Measurements from ENCODE around the gene MICAL2.

The MICAL2 gene

DNA sequence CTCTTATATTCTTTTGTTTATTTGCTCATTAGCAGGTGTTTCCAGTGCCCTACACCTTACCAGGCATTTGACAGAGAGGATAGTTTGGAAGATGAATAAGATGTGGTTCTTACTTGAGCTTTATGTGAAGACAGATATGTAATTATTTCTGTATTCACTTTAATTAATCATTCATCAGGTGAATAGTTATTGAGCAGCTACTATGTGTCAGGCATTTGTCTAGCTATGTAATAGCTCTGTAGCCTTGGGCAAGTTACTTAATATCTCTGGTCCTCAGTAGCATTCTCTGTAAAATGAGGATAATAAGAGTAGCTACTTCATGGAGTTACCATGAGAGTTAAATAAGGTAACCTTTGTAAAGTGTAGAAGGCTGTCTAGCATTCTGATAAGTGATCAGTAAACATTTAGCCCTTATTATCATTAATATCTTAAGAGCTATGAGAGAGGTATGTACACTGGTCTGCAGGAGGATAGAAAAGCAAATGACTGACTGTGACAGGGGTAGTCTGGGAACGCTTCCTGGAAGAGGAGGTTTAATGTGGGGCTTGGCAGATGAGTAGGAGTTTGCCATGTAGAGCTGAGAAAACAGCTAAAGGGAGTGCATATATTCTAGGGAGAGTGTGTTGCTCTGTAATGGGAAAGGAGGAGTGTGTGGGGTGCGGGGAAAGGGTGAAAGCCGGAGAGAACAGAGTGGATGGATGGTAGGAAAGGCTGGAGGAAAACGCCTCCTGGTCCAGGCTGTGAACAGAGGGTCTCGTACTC, 56.1 kb downstream of the MICAL2 start:
- H4K20me1 ChIP-seq (ENCODE audit: insufficient read depth, low read length) = no peaks in the 10 kb centered on the region
- no peak for TF ChIP-seq EZH2phosphoT487 (IDR thresholded peaks at IDR 0.05; ENCODE audit: low read depth)
- TF ChIP-seq, protein P1, sequence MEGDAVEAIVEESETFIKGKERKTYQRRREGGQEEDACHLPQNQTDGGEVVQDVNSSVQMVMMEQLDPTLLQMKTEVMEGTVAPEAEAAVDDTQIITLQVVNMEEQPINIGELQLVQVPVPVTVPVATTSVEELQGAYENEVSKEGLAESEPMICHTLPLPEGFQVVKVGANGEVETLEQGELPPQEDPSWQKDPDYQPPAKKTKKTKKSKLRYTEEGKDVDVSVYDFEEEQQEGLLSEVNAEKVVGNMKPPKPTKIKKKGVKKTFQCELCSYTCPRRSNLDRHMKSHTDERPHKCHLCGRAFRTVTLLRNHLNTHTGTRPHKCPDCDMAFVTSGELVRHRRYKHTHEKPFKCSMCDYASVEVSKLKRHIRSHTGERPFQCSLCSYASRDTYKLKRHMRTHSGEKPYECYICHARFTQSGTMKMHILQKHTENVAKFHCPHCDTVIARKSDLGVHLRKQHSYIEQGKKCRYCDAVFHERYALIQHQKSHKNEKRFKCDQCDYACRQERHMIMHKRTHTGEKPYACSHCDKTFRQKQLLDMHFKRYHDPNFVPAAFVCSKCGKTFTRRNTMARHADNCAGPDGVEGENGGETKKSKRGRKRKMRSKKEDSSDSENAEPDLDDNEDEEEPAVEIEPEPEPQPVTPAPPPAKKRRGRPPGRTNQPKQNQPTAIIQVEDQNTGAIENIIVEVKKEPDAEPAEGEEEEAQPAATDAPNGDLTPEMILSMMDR (IDR thresholded peaks at IDR 0.05; ENCODE audit: low read depth, low read length) = no peak
- H3K27me3 ChIP-seq (ENCODE audit: low read depth, low read length) = no peaks in the 10 kb centered on the region
- peaks cover 12% of the 10 kb centered on the region for H3K4me1 ChIP-seq (ENCODE audit: low read length)
- H3K4me3 ChIP-seq (ENCODE audit: low read length) = no peak overlapping the region
- H3K4me2 ChIP-seq (ENCODE audit: low read length) = no peak overlapping the region
- no peaks in the 10 kb centered on the region for H3K79me2 ChIP-seq (ENCODE audit: low read length)
- H3K36me3 ChIP-seq (replicated peaks; ENCODE audit: low read depth, low read length) = no peaks in the 10 kb centered on the region
- H2AFZ ChIP-seq (ENCODE audit: low read depth, low read length) = no peak overlapping the region
- no peaks in the 10 kb centered on the region for H3K9me3 ChIP-seq (ENCODE audit: insufficient read depth, low read length)
- no peak overlapping the region for H3K27ac ChIP-seq (ENCODE audit: low read length)
- no peak overlapping the region for H3K9ac ChIP-seq (ENCODE audit: low read length)

DNA sequence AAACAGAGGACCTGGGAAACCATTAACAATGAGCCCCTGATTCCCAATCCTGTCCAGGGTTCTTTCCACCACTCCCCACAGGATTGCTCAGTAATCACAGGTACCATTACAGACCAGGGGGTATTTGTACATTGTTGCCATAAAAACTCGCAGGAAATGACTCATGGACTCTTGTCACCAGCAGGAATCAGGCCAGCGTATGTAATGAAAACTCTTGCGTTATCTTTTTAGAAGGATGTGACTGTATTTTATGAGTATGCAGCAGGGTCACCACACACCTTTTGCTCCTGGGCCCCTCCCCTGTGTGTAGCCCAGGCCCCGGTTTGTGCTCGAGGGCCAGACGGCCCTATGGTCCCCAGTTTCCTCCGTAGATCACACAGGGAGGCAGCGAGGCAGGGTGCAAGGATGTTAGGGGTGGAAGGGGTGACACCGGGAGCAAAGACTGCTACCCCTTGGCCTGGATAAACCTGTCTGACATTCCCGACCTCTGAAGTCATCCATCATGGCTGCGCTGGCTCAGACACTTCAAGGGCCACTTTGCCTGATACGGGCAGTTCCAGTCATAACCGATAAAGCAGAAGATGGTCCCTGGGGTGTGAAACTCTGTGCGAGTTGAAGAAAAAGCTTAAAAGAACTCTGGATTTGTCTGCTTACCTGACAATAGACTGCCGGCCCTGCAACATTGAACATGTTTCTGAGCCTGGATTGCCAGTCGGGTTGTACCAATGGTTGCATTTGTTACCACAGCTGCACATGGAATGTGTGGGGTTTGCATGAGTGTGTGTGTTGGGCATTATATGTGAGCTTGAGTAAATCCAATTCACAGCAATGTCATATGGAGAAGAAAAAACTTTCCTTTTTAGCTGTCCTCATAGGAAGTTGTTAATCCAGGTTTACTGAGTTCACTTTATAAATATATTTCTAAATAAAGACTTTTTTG, 56.9 kb downstream of the MICAL2 start:
- no peak overlapping the region for H2AFZ ChIP-seq (ENCODE audit: low read depth, low read length)
- H3K79me2 ChIP-seq (ENCODE audit: low read length) = no peaks in the 10 kb centered on the region
- H3K36me3 ChIP-seq (replicated peaks; ENCODE audit: low read depth, low read length) = no peaks in the 10 kb centered on the region
- H3K9ac ChIP-seq (ENCODE audit: low read length) = no peak overlapping the region
- H3K27ac ChIP-seq (ENCODE audit: low read length) = no peak overlapping the region
- TF ChIP-seq, protein P1 (IDR thresholded peaks at IDR 0.05; ENCODE audit: low read depth, low read length) = no peak
- no peak for TF ChIP-seq EZH2phosphoT487 (IDR thresholded peaks at IDR 0.05; ENCODE audit: low read depth)
- H3K4me3 ChIP-seq (ENCODE audit: low read length) = no peak overlapping the region
- no peaks in the 10 kb centered on the region for H4K20me1 ChIP-seq (ENCODE audit: insufficient read depth, low read length)
- no peaks in the 10 kb centered on the region for H3K9me3 ChIP-seq (ENCODE audit: insufficient read depth, low read length)
- no peak overlapping the region for H3K4me2 ChIP-seq (ENCODE audit: low read length)
- H3K4me1 ChIP-seq (ENCODE audit: low read length) = peaks cover 12% of the 10 kb centered on the region
- no peaks in the 10 kb centered on the region for H3K27me3 ChIP-seq (ENCODE audit: low read depth, low read length)

DNA sequence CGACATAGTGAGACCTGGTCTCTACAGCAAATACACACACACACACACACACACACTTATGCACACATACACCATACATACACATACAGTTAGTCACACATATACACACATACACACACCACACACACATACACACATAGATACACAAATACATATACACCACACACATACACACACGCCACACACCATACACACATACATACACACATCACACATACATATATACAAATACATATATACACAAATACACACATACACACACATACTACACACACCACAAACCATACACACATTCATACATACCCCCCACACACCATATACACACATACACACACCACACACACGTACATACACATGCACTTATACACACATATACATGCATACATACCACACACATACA, 57.7 kb downstream of the MICAL2 start:
- no peaks in the 10 kb centered on the region for H3K79me2 ChIP-seq (ENCODE audit: low read length)
- no peaks in the 10 kb centered on the region for H3K27me3 ChIP-seq (ENCODE audit: low read depth, low read length)
- H3K36me3 ChIP-seq (replicated peaks; ENCODE audit: low read depth, low read length) = no peaks in the 10 kb centered on the region
- TF ChIP-seq, protein P1 (IDR thresholded peaks at IDR 0.05; ENCODE audit: low read depth, low read length) = no peak
- no peak for TF ChIP-seq EZH2phosphoT487 (IDR thresholded peaks at IDR 0.05; ENCODE audit: low read depth)
- H3K9me3 ChIP-seq (ENCODE audit: insufficient read depth, low read length) = no peaks in the 10 kb centered on the region
- no peak overlapping the region for H3K4me2 ChIP-seq (ENCODE audit: low read length)
- no peak overlapping the region for H2AFZ ChIP-seq (ENCODE audit: low read depth, low read length)
- no peak overlapping the region for H3K27ac ChIP-seq (ENCODE audit: low read length)
- peaks cover 19% of the 10 kb centered on the region for H3K4me1 ChIP-seq (ENCODE audit: low read length)
- no peaks in the 10 kb centered on the region for H4K20me1 ChIP-seq (ENCODE audit: insufficient read depth, low read length)
- no peak overlapping the region for H3K4me3 ChIP-seq (ENCODE audit: low read length)
- no peak overlapping the region for H3K9ac ChIP-seq (ENCODE audit: low read length)

DNA sequence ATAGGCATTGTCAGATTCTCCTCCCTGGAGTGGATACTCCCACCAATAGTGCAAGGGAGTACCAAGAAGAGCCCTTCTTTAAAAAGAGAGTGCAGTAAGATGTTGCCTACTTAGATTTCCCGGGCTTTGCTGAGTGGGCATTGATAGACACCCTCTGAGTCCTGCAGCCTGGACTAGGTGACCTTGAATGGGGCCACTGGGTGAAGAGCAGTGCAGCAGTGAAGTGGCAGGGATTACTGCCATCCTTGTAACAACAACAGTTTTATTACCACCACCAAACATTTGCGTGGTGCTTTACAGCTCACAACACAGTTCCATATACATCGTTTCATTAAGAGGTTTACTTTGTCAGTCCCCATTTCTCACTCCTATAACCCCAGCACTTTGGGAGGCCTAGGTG, 59.4 kb downstream of the MICAL2 start:
- H4K20me1 ChIP-seq (ENCODE audit: insufficient read depth, low read length) = no peaks in the 10 kb centered on the region
- no peaks in the 10 kb centered on the region for H3K9me3 ChIP-seq (ENCODE audit: insufficient read depth, low read length)
- no peak overlapping the region for H3K4me3 ChIP-seq (ENCODE audit: low read length)
- no peak for TF ChIP-seq EZH2phosphoT487 (IDR thresholded peaks at IDR 0.05; ENCODE audit: low read depth)
- TF ChIP-seq, protein P1 (IDR thresholded peaks at IDR 0.05; ENCODE audit: low read depth, low read length) = no peak
- no peak overlapping the region for H3K27ac ChIP-seq (ENCODE audit: low read length)
- H3K4me1 ChIP-seq (ENCODE audit: low read length) = peaks cover 31% of the 10 kb centered on the region
- no peaks in the 10 kb centered on the region for H3K36me3 ChIP-seq (replicated peaks; ENCODE audit: low read depth, low read length)
- H3K79me2 ChIP-seq (ENCODE audit: low read length) = no peaks in the 10 kb centered on the region
- no peak overlapping the region for H3K9ac ChIP-seq (ENCODE audit: low read length)
- no peaks in the 10 kb centered on the region for H3K27me3 ChIP-seq (ENCODE audit: low read depth, low read length)
- H2AFZ ChIP-seq (ENCODE audit: low read depth, low read length) = no peak overlapping the region
- H3K4me2 ChIP-seq (ENCODE audit: low read length) = no peak overlapping the region
